ENCODE measurements around the gene PDS5A. TPM values are rescaled to one million over a fixed set of nuclear protein-coding genes. Genes with fewer than 3 reads are reported as not detected.

PDS5A gene
- total and polyA plus RNA-seq, 8 donors = 12.1 to 42.6 (median 27.2) TPM

- FAIRE-seq (no peak), DNase-seq (no peak), ATAC-seq (no peak)
- WGBS, 2 donors = 14 to 31% methylated on average over 2 of the region's 2 CpGs
- TF ChIP-seq CTCF (IDR thresholded peaks at IDR 0.05) = no peak
- Histone ChIP-seq H3K9me3 (no peaks in the 10 kb centered on the region), H3K4me1 (peaks cover 0 to 13% (median 0%) of the 10 kb centered on the region in 3 donors), H3K27me3 (no peaks in the 10 kb centered on the region), H3K4me3 (no peak overlapping the region), H3K27ac (no peak overlapping the region), H3K36me3 (peaks cover 0 to 10% (median 0%) of the 10 kb centered on the region in 3 donors)
- intact Hi-C loops (cut with DNase I) = no loop called here
These were observed 53.7 kb downstream of the PDS5A start for GRCh38 chr4:39924014-39924413.

- no peak for TF ChIP-seq CTCF (IDR thresholded peaks at IDR 0.05)
- 62 to 66% methylated on average over 2 of the region's 2 CpGs for WGBS, 2 donors
- no peak for FAIRE-seq
- H3K36me3 ChIP-seq = peaks cover 0 to 10% (median 0%) of the 10 kb centered on the region in 3 donors
- no peak for DNase-seq
- intact Hi-C loops (cut with DNase I) = no loop called here
- H3K4me3 ChIP-seq = no peak overlapping the region
- no peak overlapping the region for H3K27ac ChIP-seq
- no peak for ATAC-seq
- H3K4me1 ChIP-seq = peaks cover 0 to 13% (median 0%) of the 10 kb centered on the region in 3 donors
- H3K9me3 ChIP-seq = no peaks in the 10 kb centered on the region
- H3K27me3 ChIP-seq = no peaks in the 10 kb centered on the region
These were observed 55.3 kb downstream of the PDS5A start for GRCh38 chr4:39922399-39922798.

GRCh38 chr4:39913471-39913870 is 64.2 kb downstream of the PDS5A start:
- Histone ChIP-seq H3K27ac (no peak overlapping the region), H3K27me3 (no peaks in the 10 kb centered on the region), H3K36me3 (peaks cover 0 to 27% (median 0%) of the 10 kb centered on the region in 3 donors), H3K9me3 (no peaks in the 10 kb centered on the region), H3K4me1 (no peaks in the 10 kb centered on the region), H3K4me3 (no peak overlapping the region)
- DNase-seq (no peak), ATAC-seq (no peak), FAIRE-seq (no peak)
- intact Hi-C loops (cut with DNase I) = no loop called here
- WGBS, 2 donors = 75 to 84% methylated on average over 4 of the region's 4 CpGs
- no peak for TF ChIP-seq CTCF (IDR thresholded peaks at IDR 0.05)

- no peaks in the 10 kb centered on the region for H3K27me3 ChIP-seq
- TF ChIP-seq CTCF (IDR thresholded peaks at IDR 0.05) = no peak
- DNase-seq = no peak
- H3K36me3 ChIP-seq = peaks cover 0 to 27% (median 0%) of the 10 kb centered on the region in 3 donors
- intact Hi-C loops (cut with DNase I) = no loop called here
- 60% methylated on average over 3 of the region's 3 CpGs for WGBS, 2 donors
- no peak for ATAC-seq
- no peaks in the 10 kb centered on the region for H3K4me1 ChIP-seq
- H3K27ac ChIP-seq = no peak overlapping the region
- no peak for FAIRE-seq
- no peaks in the 10 kb centered on the region for H3K9me3 ChIP-seq
- H3K4me3 ChIP-seq = no peak overlapping the region
These were observed 67.6 kb downstream of the PDS5A start for GRCh38 chr4:39910064-39910463.

- TF ChIP-seq CTCF (IDR thresholded peaks at IDR 0.05) = no peak
- ATAC-seq (no peak), DNase-seq (no peak), FAIRE-seq (no peak)
- Histone ChIP-seq H3K27me3 (no peaks in the 10 kb centered on the region), H3K9me3 (no peaks in the 10 kb centered on the region), H3K4me1 (no peaks in the 10 kb centered on the region), H3K4me3 (no peak overlapping the region), H3K27ac (no peak overlapping the region), H3K36me3 (peaks cover 0 to 29% (median 0%) of the 10 kb centered on the region in 3 donors)
- intact Hi-C loops (cut with DNase I) = no loop called here
- WGBS, 2 donors = 47 to 54% methylated on average over 2 of the region's 2 CpGs
These were observed 69.4 kb downstream of the PDS5A start for GRCh38 chr4:39908284-39908683.

Data from pancreas (tissue), 10 donors.